22Rv1 (cell line): Measurements from ENCODE around the gene RAMACL.

Experiments
- CTCF ChIP-seq: fragments of 450-650 bp; IDR thresholded peaks from 2 replicates; pipeline ENCODE4 v1.5.1; 2017; ENCODE audit warnings: mild to moderate bottlenecking
- ZFX ChIP-seq: fragments of 450-650 bp; IDR thresholded peaks from 2 replicates; pipeline ENCODE4 v1.6.1; 2017; ENCODE audit warnings: antibody characterized with exemption, borderline replicate concordance

GRCh38 chr6:166546653-166547052 is 39.8 kb downstream of the RAMACL start:
- TF ChIP-seq CTCF (no peak), ZFX (no peak)
